Parathyroid adenoma (tissue), 2 donors: ENCODE data around the gene OR52L1.
"Not testable (repeated sequence)": the region's sequence is repeated elsewhere in the genome, so short reads cannot be mapped to it uniquely, and the experiment has no call there.

ENCODE experiments used
- H2AFZ ChIP-seq: fragments of 300-600 bp; sonication (generic); one replicate; pipeline ENCODE4 v1.7.0; 2017; ENCODE audit warnings: antibody characterized with exemption, mild to moderate bottlenecking
- H3K27ac ChIP-seq: fragments of 300-600 bp; sonication (generic); one replicate; pipeline ENCODE4 v1.7.0; 2017
- H3K27me3 ChIP-seq: fragments of 300-600 bp; sonication (generic); one replicate; pipeline ENCODE4 v1.7.0; 2017; ENCODE audit warnings: low read length; ENCODE audit not compliant: control insufficient read depth, insufficient read depth
- H3K36me3 ChIP-seq: fragments of 300-600 bp; sonication (generic); one replicate; pipeline ENCODE4 v1.7.0; 2017; ENCODE audit warnings: low read length; ENCODE audit not compliant: control insufficient read depth, insufficient read depth
- H3K4me1 ChIP-seq: fragments of 300-600 bp; sonication (generic); one replicate; pipeline ENCODE4 v1.7.0; 2017; ENCODE audit warnings: control low read depth
- H3K4me2 ChIP-seq: fragments of 300-600 bp; sonication (generic); one replicate; pipeline ENCODE4 v1.7.0; 2017; ENCODE audit warnings: low read length
- H3K4me3 ChIP-seq: fragments of 300-600 bp; sonication (generic); one replicate; pipeline ENCODE4 v1.7.0; 2017; ENCODE audit warnings: low read depth, low read length
- H3K79me2 ChIP-seq: fragments of 300-600 bp; sonication (generic); one replicate; pipeline ENCODE4 v1.7.0; 2017; ENCODE audit warnings: control low read depth
- H3K9ac ChIP-seq: fragments of 300-600 bp; sonication (generic); one replicate; pipeline ENCODE4 v1.7.0; 2017; ENCODE audit warnings: mild to moderate bottlenecking
- H3K9me3 ChIP-seq: fragments of 300-600 bp; sonication (generic); one replicate; pipeline ENCODE4 v1.7.0; 2017; ENCODE audit warnings: low read length; ENCODE audit not compliant: control insufficient read depth
- CTCF ChIP-seq: fragments of 300-600 bp; sonication (generic); IDR thresholded peaks from one replicate; pipeline ENCODE4 v1.7.0; 2017; ENCODE audit warnings: antibody characterized with exemption, mild to moderate bottlenecking
- donor health status: primary hyperparathyroidism.

The OR52L1 gene

GRCh38 chr11:5973530-5973929 is 13.3 kb downstream of the OR52L1 start:
- Histone ChIP-seq H3K9ac (no peak overlapping the region), H3K9me3 (no peaks in the 10 kb centered on the region), H3K27me3 (no peaks in the 10 kb centered on the region), H3K4me1 (no peaks in the 10 kb centered on the region), H3K36me3 (no peaks in the 10 kb centered on the region), H2AFZ (no peak overlapping the region), H3K27ac (no peak overlapping the region), H3K4me2 (no peak overlapping the region), H3K79me2 (no peaks in the 10 kb centered on the region), H3K4me3 (no peak overlapping the region)
- TF ChIP-seq CTCF = no peak

DNA sequence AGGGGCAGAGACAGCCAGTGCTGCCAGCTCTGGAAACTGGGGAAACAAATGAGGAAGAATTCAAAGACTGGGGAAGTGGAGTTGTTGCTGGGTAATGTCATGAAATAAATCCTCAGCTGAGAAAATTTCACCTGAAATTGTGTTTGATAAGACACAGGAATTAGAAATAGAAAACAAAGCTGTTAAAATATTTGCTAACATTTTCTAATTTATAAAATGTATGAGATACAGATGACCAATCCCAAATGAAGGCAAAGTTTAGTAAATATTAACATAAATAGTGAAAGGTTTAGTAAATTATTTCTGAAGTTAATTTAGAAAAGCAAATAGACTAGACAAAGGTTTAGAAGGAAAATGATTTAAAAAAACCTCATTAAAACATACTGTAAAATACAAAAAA is 18.4 kb downstream of the OR52L1 start, which contains the start of gene OR56A5:
Gene OR56A5, minus strand, starts transcription at position 101 of the 400 bp plus-strand sequence. Its CDS starts 0 bp downstream, at position 101.
- Histone ChIP-seq H3K9ac (no peak within 1 kb of the TSS), H2AFZ (no peak within 1 kb of the TSS), H3K4me1 (no peaks in the 10 kb centered on the region), H3K79me2 (no peaks in the 10 kb centered on the region), H3K9me3 (no peaks in the 10 kb centered on the region), H3K27ac (no peak within 1 kb of the TSS), H3K4me2 (no peak within 1 kb of the TSS), H3K27me3 (no peaks in the 10 kb centered on the region), H3K36me3 (no peaks in the 10 kb centered on the region), H3K4me3 (no peak within 1 kb of the TSS)
- TF ChIP-seq CTCF = no peak

- Histone ChIP-seq H3K4me1 (no peaks in the 10 kb centered on the region), H3K9ac (no peak overlapping the region), H3K27me3 (no peaks in the 10 kb centered on the region), H3K27ac (no peak overlapping the region), H3K4me3 (no peak overlapping the region), H3K4me2 (no peak overlapping the region), H2AFZ (no peak overlapping the region), H3K9me3 (no peaks in the 10 kb centered on the region), H3K36me3 (no peaks in the 10 kb centered on the region), H3K79me2 (no peaks in the 10 kb centered on the region)
- TF ChIP-seq CTCF = no peak
These were observed 19.1 kb downstream of the OR52L1 start for GRCh38 chr11:5967708-5968107.

DNA sequence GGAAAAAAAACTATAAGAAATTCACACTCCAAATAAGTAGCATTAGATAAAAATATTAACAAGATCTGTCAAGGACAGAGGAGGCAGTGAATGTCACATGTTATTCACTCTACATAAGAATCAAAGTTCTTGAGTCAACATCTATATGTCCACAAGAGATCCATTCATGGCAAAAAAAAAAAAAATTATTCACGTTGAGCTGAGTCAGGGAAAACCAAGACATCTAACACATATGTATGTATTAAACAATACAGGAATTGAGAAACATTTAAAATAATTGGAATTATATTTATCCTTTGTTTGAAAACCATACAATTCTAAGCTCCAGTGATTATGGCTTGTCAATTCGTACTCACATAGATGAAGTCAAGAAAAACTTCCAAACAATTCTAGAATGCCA is 19.8 kb downstream of the OR52L1 start:
- no peak overlapping the region for H2AFZ ChIP-seq
- TF ChIP-seq CTCF = no peak
- H3K27ac ChIP-seq = no peak overlapping the region
- H3K4me3 ChIP-seq = no peak overlapping the region
- no peaks in the 10 kb centered on the region for H3K79me2 ChIP-seq
- no peaks in the 10 kb centered on the region for H3K4me1 ChIP-seq
- no peaks in the 10 kb centered on the region for H3K36me3 ChIP-seq
- H3K4me2 ChIP-seq = no peak overlapping the region
- no peaks in the 10 kb centered on the region for H3K9me3 ChIP-seq
- H3K27me3 ChIP-seq = no peaks in the 10 kb centered on the region
- no peak overlapping the region for H3K9ac ChIP-seq

DNA sequence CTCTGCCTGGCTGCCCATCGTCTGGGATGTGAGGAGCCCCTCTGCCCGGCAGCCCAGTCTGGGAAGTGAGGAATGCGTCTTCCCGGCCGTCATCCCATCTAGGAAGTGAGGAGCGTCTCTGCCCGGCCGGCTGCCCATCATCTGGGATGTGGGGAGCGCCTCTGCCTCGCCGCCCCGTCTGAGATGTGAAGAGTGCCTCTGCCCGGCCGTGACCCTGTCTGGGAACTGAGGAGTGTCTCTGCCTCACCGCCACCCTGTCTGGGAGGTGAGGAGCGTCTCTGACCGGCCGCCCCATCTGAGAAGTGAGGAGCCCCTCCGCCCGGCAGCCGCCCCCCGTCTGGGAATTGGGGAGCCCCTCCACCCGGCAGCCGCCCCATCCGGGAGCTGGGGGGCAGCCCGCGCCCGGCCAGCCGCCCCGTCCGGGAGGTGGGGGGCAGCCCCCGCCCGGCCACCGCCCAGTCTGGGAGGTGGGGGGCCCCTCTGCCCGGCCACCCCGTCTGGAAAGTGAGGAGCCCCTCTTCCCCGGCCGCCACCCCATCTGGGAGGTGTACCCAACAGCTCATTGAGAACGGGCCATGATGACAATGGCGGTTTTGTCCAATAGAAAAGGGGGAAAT is 26.0 kb downstream of the OR52L1 start:
- H3K9ac ChIP-seq, H3K9me3 ChIP-seq, H3K4me1 ChIP-seq, H3K4me3 ChIP-seq, H3K27ac ChIP-seq, H3K4me2 ChIP-seq, H3K36me3 ChIP-seq, H3K27me3 ChIP-seq, H3K79me2 ChIP-seq, H2AFZ ChIP-seq: not testable (repeated sequence)
